COR-L47 (cell line): ENCODE measurements around the gene KCNJ9.
A peak's percentile ranks its signal among the peaks of the same experiment; 100 is the strongest.

Experiments used
- DNase-seq: peaks from one replicate; lab custom pipeline; 2025; lab: John Stamatoyannopoulos, UW

KCNJ9 gene

GRCh38 chr1:160087118-160087662, 5.9 kb downstream of the KCNJ9 start:
- no peak for DNase-seq

DNA sequence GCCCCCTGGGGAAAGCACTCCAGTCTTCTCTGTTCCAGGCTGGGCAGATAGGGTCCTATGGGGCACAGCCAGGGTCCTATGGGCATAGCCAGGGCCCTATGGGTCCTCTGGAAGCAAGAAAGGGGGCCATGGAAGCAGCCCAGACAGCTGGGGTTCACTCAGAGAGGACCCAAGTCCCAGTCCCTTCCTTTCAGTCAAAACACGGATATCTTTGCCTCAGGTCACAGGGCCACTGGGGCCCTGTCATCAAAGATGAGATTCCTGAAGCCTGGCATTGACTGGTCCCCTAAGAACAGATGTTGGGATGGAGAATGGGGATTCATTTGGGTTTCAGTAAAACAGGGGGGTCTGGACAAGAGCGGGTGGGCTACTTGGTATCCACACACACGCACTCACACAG, 8.5 kb downstream of the KCNJ9 start:
- no peak for DNase-seq

DNA sequence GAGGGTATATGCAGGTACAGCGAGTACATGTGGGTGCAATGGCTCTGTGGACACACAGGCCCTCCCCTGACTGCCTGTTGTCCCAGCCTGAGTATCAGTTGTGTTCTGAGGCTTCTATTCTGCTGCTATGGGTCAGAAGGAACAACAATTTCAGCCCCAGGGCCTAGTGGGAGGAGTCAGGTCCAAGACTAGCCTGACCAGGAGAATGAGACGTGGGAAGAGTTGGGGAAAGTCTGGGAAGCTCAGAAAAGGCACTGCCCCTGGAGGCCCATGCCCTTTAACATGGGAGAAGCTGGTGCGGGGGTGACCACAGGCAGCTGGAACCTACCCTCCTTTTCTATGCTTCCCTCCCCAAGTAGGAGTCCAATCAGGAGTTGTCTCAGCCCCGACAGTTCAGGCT, 9.4 kb downstream of the KCNJ9 start:
- no peak for DNase-seq

- no peak for DNase-seq
Observed at GRCh38 chr1:160091666-160092223, 10.4 kb downstream of the KCNJ9 start.

GRCh38 chr1:160092366-160093068, 11.2 kb downstream of the KCNJ9 start:
- DNase-seq: no peak

GRCh38 chr1:160093069-160093395, 11.7 kb downstream of the KCNJ9 start:
- DNase-seq: no peak

- no peak for DNase-seq
Observed at GRCh38 chr1:160093624-160094290, 12.4 kb downstream of the KCNJ9 start.

- DNase-seq: no peak
Observed at GRCh38 chr1:160094291-160094625, 12.9 kb downstream of the KCNJ9 start.

- no peak for DNase-seq
Observed at GRCh38 chr1:160094806-160095205, 13.5 kb downstream of the KCNJ9 start.

GRCh38 chr1:160095382-160096105, 14.2 kb downstream of the KCNJ9 start:
- no peak for DNase-seq

DNA sequence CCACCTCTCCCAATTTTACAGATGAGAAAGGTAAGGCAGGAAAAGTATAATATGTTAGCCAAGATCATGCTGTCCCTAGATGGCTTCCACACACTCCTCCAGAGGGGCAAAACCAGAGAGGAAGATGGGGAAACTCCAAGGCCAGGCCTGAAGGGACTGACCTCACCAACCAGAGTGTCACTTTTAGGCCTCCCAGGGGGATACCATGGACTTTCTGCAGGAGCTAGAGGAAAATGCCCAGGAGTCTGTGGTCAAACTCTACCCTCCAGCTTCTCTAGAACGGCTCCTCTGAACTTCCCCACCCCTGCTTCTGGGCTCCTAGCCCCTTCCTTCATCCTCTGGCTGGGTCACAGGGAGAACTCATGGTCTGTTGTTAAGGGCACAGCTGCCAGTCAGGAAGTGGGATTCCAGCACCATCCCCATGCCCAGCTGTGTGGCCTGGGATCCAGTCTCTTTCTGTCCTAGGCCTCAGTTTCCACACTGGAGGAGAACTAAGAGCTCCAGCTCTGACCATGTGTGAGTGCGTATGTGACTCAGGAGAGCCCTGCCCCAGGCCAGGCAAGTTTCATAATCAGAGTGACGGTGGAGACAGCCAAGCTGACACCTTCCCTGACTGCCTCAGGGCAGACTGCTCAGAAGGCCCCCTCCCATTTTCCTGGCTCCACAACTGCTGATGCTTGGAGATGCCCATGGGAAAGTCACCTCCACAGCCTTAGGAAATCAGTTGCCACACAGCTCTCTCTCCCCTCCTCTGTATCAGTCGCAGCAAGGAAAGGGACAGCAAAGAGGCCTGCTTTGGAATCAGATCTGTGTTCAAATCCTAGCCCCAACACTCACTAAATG, 15.2 kb downstream of the KCNJ9 start:
- no peak for DNase-seq

DNA sequence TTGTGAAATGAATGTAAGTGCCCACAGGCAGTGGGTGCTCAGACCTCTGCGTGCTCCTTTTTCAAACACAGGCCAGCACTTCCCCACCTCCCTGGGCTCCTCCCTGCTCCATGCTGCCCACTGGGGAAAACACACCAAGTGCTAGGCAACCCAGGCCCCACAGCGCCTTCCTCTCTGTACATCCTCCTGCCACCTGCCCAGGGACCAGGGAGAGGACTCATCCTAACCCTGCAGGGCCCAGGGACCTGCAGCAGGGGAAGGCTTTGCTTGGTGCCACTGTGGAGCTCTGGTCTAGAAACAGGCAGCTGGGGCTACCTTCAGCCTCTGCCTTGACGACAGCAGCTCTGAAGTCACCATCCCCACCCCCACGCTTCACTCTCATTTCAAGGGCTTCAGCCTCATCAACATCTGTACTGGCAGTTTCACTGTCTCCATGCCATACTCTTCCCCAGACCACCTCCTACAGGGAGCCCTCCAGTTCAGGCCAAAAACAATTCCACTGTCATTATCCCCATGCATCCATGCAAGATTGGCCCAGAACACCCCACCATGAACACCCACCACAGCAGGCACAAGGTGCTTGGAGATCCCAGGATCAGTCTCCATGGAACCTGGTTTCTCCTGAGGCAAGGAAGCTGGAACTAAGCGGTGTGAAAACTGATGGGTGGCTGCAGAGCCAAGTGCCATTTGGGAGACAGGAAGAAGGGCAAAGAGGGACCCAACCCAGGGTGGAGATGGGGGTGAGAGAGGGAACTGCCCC, 16.0 kb downstream of the KCNJ9 start:
- DNase-seq: no peak

DNA sequence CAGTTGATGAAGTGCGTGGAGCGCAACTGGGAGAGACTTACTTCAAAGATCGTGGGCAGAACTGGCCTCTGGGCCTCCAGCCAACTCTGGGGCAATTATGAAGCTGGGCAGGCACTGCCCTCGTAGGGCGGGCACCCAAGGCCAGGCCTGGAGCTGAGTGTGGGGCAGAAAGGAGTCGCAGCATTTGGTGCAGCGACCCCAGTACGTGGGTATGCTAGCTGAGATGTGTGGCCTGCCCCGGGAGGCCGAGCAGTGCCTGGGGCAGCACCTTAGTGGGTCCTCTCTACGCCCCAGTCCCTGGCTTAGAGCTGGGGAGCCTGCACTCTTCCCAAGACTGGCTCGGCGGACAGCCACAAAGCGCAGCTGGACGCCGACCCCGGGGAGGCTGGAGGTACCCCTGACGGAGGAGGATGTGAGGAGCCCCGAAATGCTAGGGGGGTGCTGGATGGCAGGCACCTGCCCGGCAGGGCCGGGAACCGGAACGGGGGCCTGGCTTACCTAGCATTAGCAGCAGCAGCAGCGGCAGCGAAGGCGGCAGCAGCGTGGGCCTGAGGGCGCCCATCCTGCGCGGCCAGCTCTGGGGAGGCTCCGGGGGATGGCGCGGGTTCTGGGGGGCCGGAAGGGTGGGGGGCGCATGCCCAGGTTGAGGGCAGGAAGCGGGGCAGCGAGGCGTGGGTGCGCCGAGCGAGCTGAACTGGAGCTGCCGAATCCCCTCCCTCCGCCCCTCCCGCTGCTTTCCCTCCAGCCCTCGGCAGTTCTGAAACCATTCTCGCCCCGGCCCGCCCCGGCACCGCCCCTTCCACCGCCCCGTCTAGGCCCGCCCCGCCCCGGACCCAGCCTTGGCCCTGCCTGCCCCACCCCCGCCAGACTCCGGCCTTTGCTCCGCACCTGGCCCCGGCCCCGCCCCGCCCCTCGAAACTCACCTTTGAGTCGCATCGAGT, 16.8 kb downstream of the KCNJ9 start, which contains the start of gene IGSF8:
Gene IGSF8, minus strand, starts transcription at position 709 of the 941 bp plus-strand sequence. Its CDS starts 147 bp downstream, at position 562.
- peak; percentile 96 for DNase-seq

- peak; percentile 96 for DNase-seq
Observed at GRCh38 chr1:160098852-160099561, 17.7 kb downstream of the KCNJ9 start.

DNA sequence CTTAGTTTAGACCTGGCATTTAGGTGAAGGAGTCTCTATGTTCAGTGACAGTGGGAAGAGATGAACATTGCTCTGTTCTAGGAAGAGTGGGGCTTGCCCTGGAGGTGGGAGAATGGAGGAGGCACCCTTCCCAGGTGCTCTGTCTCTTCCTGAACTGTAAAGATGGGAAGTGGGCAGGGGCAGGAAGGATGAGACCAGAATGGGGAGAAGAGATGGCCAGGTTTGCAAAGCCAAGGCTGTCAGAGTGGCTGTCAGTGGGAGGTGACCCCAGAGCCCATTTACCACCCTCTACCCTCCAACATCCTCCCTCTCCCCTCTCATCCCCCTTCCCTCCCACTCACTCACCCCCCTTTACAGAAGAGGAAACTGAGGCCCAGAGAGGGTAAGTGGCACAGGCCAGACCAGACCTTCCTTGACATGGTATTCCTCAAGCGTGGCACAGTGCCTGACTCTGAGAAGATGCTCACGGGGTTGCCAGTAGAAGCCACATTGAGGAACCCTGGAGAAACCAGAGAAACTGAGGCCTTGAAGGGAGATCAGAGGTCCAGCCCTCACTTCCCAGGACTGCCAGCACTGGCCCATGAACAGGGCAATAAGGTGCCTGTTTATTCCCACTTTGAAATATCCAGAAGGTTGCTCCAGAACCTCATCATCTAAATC, 18.5 kb downstream of the KCNJ9 start:
- DNase-seq: no peak

GRCh38 chr1:160101037-160101716, 19.8 kb downstream of the KCNJ9 start:
- DNase-seq: peak; percentile 78

GRCh38 chr1:160101717-160102522, 20.6 kb downstream of the KCNJ9 start:
- no peak for DNase-seq
